GM20431 (cell line): Measurements from ENCODE around the gene MRPL21.
"Not testable (repeated sequence)": the region's sequence is repeated elsewhere in the genome, so short reads cannot be mapped to it uniquely, and the experiment has no call there.

ENCODE experiments used
- in situ Hi-C: fragments of 300-500 bp; cut with MseI, MboI; formaldehyde crosslinking; loops from one replicate; pipeline ENCODE4 v1.15.0; 2020; ENCODE audit warnings: low sequenced_read_pairs; ENCODE audit not compliant: unreplicated experiment

MRPL21 gene

DNA sequence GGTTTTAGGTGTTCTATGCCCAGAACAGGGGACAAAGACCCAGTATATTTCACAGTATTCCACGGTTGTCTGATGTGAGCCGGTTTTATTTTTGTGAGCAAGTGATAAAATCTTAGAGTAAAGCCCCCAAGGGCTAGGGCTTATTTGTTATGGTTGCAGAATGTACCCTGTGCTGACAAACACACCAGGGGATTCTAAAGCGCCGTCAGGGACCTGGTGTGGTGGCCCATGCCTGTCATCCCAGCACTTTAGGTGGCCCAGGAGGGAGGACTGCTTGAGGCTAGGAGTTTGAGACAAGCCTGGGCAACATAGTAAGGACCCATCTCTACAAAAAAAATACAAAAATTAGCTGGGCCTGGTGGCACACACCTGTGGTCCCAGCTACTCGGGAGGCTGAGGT, 22.8 kb downstream of the MRPL21 start:
- in situ Hi-C loops: no loop called here

DNA sequence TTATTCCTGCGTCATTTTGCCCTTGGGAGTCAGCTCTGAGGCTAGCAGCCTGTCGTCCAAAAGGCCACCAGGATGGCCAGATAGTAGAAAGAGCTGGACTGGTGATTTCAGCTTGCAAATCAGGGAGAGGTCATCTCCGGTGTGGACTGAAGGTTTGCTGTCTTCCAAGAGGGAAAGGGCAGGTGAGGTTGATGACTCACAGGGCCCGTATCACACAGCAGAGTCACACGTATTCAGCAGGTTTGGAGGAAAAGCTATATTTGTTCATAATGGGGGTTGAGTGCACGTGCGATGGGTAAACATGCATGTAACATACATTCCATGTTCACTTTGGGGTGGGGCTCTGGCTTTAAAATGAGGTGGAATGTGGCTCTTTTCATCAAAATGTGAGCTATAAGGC, 25.6 kb downstream of the MRPL21 start:
- in situ Hi-C loops: no loop called here

DNA sequence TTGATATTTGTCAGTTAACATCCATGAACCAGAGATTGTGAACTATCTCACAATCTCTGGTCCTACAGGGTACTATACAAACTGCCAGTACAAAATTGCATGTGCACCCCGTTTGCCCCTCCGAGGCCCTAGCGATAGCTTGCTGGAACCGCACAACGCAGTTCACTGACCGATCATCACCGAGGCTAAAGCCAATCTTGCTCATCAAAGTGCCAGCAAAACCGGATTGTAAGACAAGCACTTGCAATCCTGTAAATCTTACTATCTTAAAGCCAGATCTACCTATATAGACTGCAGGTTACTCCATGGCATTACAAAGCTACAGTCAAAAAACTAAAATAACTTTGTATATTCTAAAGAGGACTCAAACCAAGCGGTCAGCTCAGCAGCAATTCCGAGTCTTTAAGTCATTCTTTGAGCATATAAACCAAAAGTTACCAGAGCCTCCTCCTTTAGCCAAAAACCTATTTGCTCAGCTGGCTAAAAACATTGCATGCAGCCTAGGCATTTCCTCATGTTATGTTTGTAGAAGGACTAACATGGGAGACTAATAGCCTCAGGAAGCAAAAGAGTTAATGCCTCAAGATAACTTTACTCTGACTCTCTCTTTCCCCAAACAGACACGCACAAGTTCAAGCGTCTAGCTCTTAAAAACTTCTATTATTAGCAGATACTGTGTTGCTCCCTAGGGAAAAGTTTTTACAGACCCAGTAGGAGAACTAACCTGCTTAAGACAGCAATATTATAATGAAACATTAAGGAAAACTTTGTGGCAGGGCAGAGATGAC, 31.2 kb downstream of the MRPL21 start:
- in situ Hi-C loops: no loop called here

DNA sequence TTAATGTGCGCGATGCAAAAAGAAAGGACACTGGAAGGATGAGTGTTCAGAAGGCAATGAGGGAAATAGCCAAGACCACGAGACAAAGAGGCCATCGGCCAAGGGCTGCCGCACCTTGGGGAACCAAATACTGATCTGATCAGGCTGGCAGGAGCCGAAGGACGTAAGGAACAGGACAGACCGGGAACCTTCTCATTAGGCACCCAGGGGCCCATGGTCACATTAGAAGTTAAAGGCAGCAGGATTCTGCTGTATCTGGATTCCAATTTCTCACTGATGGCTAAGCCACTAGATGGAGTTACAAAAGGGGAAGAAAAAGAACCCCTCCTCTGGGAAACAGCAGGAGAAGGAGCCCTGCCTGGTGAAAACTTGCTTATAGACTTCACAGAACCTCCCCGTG, 33.2 kb downstream of the MRPL21 start:
- in situ Hi-C loops: no loop called here

DNA sequence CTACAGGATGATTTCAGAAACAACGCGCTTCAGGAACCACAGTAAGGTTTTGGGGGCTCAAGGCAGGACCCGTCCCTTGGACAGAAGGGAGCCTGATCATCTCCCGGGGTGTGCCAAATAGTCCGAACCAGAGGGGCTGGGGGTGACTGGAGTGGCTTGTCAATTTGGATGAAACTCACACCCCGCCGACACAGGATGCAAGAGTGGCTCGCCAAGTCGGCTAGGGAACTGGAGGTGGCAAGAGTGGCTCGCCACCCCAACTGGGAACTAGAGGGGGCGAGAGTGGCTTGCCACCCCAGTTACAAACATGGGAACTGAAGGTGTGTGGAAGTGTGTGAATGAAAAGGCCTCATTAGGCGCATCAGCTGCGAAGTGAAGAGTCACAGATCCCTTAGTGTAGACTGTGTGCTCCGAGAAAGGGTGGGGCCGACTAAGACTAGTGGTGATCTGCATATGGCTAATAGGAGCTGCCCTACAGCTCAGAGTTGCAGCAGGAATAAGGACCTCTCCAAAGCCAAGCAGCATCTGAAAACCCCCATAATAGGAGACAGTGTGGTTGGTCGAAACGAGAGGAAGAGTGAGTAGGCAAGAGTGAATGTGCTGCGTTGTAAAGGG, 35.3 kb downstream of the MRPL21 start:
- in situ Hi-C loops: no loop called here

DNA sequence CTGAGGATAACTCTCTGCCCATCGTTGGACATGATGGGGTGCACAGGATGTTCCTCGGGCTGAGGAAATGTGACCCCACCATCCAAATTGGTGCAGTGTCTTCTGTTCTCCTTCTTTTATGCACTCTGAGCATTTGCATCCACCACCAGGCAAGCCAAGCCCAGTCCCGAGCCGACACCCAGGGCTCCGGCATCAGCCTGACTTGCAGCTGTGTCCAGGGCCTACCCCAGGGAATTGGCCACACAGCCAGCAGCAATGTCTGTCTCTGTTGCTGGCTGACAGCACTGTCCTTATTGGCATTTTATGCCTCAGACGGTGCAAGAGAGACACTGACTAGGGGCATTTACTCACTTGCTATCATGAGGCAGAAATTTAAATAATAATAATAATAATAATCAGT, 36.6 kb downstream of the MRPL21 start:
- in situ Hi-C loops: no loop called here

DNA sequence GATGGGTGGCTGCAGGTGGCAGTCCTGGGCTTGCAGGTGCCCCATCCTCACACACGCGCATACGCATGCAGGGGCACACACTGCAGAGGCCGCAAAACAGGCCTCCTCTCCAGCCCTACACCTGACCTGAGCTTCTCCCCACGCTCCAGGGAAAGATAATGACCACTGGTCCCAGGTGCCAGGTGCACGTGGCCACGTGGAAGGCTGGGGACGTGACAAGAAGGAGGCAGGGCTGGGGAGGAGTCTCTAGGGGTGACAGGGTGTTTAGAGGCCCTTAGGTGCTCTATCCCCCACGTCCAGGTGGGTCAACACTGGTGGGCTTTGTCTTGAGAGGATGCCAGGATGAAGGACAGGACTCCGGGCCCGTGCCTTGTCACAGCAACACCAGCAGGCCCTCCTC, 38.4 kb downstream of the MRPL21 start:
- in situ Hi-C loops: no loop called here

DNA sequence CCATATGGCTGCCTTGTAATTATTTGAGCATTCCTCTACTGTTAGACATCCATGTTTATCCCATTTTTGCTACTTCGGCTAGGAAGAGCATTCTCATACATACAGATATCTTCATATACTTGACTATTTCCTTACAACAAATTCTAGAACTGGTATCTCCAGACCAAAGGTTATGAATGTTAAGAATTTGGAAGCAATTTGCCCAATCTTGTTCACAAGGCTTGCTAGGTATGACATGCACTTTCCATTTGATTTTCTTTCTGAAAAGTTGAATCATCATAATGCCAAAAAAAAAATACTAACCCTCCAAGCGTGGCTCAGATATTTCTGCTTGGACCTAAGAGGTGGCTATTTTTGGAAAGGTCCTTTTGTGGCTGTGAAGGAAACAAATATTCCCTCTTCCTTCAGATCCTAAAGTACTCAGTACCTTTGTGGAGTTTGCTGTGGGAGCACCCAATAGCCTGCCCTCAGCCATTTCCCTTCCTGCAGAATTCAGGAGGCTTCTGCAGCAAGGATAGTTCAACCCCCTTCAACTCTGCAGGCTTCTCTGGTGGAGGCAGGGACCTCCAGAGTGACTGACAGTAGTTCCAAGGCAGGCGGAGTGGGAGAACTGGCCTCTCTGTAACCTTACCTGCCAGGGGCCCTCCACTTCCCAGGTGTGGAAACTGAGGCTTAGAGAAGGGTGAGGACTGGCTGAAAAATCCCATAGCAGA, 39.9 kb downstream of the MRPL21 start:
- in situ Hi-C loops: no loop called here

DNA sequence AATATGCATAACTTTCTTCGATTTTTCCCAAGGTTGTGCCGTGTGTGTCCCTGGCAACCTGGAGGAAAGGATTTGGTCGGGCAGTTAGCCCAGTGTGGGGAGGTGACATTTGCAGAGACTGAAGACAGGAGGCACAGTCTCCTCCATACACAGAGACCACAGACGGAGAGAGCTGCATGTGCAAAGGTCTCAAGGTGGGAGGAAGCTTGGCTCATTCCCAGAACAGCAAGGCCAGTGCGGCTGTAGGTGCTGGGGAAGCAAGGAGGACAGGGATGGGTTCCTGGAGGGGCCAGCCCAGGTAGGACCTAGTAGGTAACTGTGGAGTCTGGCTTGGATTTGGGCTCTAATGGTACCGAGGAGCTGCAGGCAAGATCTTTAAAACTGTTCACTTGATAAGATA, 41.2 kb downstream of the MRPL21 start:
- in situ Hi-C loops: no loop called here

DNA sequence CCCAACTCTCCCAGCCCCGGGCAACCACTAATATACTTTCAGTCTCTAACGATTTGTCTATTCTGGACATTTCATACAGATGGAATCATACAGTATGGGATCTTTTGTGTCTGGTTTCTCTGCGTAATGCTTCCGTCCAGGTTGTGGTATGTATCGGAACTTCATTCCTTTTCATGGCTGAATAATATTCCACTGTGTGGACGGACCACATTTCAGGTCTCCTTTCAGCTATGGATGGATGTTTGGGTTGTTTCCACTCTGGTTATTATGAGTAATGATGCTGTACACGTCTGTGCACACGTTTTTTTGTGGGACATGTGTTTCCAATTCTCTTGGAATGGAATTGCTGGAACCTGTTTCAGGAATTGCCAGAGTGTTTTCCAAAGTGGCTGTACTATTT, 44.5 kb downstream of the MRPL21 start:
- in situ Hi-C loops: no loop called here

DNA sequence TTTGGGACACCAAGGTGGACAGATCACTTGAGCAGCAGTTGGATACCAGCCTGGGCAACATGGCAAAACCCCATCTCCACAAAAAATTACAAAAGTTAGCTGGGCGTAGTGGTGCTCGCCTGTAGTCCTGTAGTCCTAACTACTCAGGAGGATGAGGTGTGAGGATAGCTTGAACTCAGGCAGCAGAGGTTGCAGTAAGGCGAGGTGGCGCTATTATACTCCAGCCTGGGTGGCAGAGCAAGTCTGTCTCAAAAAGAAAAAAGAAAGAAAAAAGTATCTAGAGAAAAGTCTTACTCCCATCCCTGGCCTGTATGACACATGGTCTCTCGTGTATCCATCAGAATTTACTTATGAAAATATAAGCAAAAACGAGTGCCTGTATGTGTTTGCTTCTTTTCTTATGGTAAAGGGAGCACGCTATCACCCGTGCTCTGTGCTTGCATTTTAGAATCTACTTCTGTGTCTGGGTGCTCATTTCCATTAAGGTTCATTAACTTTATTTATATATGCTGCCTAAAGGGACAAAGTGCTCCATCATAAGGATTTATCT, 46.5 kb downstream of the MRPL21 start:
- in situ Hi-C loops: no loop called here

DNA sequence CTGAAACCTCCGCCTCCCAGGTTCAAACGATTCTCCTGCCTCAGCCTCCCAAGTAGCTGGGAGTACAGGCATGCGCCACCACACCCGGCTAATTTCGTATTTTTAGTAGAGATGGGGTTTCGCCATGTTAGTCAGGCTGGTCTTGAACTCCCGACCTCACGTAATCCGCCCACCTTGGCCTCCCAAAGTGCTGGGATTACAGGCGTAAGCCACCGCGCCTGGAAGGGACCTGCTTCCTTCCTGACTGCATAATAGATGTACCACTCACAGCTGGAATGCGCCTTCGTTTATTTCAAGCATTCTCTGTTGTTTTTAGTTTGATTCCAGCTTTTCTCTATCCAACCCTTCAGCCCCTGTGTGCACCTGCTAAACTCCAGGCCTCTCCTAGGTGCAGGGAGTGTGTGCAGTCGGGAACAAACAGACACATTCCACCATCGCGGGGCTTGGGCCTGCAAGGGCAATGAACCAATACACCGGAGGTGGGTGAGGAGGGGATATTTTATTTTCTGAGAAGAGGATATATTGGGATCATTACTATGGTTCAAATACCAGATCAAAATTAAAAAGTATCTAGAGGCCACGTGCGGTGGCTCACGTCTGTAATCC, 47.1 kb downstream of the MRPL21 start:
- in situ Hi-C loops: not testable (repeated sequence)

DNA sequence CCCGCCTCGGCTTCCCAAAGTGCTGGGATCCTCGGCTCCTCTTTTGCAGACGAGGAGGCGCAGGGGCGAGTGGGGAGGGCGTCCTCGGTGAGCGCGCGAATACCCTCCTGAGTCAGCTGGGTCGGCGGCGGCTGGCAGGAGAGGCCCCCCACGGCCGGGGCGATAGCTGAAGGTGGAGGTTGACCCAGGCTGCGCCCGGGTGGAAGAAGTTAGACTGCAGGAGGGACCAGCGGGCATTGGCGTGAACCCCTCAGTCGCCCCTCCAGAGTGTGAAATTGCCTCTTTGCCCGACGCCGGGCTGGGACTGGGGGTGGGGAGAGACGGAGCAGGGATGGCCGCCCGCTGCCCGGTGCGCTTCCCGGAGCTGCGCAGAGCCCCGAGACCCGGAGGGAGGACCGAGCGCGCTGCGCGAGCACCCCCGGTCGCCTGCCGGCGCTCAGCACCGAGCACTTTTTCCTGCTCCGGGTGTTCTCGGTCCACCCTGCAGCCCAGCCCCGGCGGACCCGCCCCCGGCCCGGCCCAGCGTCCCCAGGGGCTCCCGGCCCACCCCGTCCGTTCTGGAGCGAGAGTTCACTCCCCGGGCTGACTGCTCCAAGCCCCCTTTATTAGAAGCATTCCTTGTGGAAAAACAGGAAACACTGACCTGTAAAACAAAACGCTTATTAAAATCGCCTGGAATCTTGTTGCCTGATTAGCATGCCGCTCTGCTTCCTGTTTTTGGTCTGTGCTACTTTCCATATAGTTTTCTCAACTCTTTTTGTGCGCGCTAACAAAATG, 48.2 kb downstream of the MRPL21 start:
- in situ Hi-C loops: no loop called here

DNA sequence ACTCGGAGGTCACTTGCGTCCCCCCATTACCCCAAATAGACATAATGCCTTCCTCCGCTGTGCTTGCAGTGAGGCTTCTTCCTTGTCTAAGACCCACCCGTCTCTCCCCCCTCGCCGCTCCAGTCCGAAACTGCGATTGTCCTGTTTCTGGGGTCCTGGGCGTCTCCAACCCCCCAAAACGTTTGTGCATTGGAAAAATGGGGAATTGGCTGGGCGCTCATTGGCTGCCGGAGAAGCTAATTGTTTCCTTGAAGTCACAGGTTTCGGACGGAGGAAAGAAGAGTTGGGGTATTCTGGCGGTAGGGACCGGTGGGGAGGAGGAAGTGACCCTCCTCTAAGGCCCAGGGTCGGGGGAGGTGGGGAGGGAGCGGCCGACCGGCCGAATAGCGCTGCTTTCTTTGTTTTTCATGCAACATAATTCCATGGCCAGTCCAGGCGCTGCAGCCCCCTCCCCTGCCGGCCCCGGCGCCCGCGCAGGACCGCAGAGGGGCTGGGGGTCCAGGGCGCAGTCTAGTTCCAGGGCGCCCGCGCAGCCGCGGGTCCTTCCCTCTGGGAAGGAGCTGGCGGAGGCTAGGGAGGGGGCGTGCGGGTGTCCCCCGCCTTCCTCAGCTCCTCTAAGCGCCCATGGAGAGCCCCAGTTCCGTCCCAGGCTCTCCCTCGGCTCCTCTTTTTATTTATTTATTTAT, 49.2 kb downstream of the MRPL21 start:
- in situ Hi-C loops: no loop called here

DNA sequence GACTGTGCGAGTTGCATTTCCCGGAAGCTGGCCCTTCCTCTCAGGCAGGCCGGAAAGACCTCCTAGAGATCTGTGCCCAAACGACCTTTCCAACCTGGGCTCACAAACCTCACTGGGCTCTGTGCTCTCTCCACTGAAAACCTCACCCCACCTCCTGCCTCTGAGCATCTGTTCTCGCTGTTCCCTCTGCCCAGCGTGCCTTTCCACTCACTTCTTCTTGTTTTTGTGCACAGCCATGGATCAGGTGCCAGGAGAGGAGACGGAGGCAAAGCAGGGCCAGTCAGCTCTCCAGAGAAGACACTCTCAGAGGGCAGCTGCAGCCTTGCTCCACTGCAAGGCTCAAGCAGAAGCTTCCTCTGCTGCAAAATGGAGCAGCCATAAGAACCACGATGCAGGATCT, 51.0 kb downstream of the MRPL21 start:
- in situ Hi-C loops: no loop called here

DNA sequence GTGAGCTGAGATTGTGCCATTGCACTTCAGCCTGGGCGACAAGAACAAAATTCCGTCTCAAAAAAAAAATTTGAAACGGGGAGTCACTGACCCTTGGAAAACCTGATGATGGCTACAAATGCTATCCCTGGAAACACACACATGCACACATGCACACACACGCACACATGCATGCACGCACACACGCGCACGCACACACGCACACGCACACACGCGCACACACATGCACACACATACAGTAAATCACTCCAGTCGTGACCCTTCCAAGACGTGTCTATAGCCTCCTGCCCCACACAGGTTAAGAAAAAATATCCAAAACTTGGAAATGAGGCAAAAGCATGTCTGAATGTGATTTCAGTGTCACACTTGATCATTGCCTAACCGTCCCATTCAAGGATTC, 55.2 kb downstream of the MRPL21 start:
- in situ Hi-C loops: no loop called here

DNA sequence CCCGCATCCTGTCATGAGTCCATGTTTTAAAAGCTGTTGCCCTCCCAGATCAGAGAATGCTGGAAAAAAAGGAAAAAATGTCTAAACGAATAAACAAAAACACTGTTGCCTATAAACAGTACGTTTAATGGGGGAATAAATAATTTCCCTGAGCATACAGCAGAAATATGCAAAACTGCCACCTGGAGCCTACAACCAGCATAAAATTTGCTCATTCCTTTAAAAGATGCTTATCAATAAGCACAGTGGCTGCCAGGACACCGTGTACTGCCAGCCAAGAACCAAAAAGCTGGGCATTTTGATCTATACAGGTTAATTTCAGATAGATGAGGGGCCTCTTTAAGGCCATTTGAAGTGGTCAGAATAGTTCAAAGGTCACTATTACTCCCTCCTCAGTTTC, 56.2 kb downstream of the MRPL21 start:
- in situ Hi-C loops: no loop called here

DNA sequence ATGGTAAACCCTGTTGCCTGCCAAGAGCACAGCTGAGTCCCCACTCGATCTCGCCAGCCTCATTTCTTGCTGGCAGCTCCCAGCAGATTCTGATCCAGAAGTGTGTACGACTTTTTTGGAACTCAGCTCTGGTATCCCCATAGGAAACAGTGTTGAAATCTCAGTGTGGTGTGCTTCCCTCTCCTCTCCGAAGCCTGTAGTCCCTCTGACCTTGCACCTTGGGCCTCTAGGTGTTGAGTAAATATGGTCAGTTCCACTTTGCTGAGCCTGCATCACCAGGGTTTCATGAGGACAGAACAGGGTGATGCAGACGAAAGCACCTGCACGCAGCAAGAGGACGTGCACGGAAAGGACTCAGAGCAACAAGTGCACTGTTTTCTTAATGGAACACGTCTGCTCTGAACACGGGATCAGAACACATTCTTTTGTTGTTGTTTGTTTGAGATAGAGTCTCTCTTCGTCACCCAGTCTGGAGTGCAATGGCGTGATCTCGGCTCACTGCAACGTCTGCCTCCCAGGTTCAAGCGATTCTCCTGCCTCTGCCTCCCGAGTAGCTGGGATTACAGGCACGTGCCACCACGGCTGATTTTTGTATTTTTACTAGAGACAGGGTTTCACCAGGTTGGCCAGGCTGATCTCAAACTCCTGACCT, 58.2 kb downstream of the MRPL21 start:
- in situ Hi-C loops: no loop called here

DNA sequence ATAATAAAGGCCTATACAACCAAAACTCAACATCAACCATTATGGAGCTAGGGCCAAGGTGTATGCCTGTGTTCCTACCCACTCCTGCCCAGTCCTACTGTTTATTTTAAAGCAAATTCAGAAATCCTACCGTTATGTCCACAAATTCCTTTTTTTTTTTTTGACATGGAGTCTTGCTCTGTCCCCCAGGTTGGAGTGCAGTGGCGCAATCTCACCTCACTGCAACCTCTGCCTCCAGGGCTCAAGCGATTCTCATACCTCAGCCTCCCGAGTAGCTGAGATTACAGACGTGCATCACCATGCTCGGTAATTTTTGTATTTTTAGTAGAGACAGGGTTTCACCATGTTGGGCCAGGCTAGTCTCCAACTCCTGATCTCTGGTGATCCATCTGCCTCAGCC, 58.8 kb downstream of the MRPL21 start:
- in situ Hi-C loops: no loop called here
